HG03558 (cell line): ENCODE results near the gene KRT86.

ENCODE experiments used
- ATAC-seq: cut with Tn5 transposase; IDR thresholded peaks from one replicate; pipeline ENCODE4 v1.9.1; 2021; ENCODE audit warnings: moderate number of reproducible peaks; ENCODE audit not compliant: unreplicated experiment; ENCODE audit errors: extremely low read depth

KRT86 gene

DNA sequence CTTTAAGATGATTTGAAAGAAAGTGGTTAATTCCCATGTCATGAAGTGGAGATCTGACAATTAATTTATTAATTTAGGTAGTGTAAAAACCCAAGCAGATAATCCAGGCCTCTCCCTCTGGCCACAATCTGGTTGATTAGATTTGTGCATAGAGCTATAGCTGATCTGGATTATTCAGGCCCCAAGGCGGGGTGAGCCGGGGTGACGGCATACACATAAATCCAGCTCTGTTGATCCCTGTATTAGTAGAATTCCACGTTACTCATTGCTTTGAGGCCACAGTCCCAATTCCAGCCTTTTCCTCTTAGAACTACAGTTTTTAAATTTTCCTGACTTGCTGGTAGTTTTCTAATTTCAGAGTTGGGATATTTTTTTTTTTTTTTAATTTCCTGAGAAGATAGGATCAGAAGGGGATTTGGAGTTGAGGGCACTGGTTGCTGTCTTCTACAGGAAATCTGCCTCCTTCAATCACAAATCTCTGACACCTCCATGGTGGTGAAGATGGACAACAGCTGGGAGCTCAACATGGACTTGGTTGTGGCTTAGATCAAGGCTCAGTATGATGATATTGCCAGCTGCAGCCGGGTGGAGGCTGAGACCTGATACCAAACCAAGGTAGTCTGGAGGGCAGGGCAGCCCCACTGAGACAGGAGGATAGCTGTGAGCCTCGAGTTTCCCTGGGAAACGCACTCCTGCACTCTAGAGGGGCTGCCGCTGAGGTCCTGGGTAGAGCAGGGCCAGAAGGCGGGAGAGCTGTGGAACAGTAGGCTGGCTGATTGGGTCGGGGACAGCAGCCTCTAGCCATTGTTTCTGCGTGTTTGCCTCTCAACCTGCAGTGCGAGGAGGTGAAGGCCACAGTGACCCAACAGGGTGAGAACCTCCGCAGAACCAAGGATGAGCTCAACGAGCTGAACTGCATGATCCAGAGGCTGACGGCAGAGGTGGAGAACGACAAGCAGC is 73.4 kb downstream of the KRT86 start:
- no peak for ATAC-seq

DNA sequence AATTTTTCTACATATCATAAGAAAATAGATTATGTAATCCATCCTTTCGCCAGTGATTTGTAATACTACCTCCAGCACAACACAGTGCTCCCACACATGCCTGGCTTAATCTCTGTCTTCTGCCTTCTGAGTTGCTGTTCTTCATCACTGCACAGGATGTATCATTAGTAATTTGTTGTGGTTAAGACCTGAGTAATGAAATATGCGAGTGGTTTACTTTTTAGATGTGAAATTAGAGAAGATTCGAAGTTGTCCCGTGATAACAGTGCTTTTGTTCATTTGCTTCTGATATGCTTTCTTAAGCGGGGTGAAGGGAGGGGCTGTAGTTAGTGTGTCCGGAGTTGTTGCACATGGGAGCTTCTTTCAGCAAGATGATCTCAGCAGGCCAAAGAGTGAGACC is 74.8 kb downstream of the KRT86 start:
- no peak for ATAC-seq

DNA sequence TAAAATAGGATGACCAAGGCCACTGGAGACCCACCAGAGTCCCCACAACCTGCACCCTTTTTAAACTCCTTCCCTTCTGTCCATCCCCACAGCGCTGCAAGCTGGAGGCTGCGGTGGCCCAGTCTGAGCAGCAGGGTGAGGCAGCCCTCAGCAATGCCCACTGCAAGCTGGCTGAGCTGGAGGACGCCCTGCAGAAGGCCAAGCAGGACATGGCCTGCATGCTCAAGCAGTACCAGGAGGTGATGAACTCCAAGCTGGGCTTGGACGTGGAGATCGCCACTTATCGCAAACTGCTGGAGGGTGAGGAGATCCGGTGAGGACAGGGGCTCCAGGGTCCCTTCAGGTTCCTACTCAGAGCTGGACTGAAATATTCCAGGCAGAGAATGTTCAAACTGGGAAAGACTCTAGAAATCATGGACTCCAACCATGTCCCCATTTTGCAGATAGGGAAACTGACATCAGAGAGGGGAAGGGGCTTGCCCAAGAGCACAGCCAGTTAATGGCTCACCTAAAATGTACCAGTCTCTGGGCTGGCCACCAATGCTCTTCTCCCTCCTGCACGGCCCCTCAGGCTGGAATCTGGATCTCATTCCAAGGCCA is 75.7 kb downstream of the KRT86 start:
- ATAC-seq = no peak

DNA sequence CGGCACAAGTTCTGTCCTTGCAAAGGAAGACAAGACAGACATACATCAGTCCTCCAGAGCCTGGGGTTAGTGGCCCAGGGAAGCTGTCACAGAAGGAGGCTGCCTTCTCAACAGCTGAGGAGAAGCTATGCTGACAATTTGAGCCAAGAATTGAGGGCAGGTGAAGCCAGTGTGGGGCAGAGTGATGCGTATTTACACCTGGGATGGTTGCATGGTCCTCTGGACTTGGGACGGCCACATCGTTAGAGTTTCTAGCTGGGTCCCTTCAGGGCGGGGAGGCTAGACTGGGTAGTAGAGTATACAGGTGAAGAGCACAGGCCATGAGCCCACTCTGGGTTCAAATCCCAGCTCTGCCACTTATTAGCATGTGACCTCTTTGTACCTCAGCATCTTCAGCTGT is 76.3 kb downstream of the KRT86 start:
- ATAC-seq = no peak

DNA sequence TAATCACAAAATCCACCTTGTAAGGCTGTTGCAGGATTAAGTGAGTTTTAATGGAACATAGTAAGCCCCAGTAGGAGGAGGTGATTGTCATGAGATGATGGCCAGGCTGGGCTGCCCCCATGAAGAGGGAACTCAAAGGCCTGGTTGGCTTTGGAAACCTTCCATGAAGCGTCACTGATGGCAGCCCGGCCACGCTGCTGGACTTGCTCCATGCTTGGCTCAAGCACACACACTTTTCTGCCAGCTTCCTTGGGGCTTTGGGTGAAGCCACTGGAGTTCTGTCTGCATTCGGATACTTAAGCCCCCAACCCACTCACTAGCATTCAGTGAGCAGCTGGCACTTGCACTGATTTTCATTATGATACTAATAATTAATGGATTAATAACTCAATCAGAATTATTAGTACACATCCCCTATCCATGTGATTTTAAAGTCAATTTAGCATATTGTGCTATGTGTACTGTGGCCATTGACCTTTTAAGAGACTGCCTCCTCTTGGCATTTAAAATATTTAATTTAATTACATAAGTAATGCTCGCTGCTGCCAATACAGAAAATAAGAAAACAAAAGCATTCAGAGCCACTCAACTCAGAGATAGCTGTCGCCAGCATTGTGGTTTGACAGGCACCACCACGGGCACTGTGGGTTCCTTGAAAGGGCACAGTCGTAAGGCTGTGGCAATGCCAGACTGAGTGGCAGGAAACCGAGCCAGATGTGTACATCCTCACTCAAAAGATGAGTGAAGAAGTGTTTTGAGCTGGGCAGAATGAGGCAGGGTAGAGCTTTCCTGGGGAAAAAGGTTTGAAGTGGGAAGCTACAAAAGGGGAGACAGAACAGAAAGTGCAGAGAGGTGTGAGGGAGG is 77.0 kb downstream of the KRT86 start:
- no peak for ATAC-seq

DNA sequence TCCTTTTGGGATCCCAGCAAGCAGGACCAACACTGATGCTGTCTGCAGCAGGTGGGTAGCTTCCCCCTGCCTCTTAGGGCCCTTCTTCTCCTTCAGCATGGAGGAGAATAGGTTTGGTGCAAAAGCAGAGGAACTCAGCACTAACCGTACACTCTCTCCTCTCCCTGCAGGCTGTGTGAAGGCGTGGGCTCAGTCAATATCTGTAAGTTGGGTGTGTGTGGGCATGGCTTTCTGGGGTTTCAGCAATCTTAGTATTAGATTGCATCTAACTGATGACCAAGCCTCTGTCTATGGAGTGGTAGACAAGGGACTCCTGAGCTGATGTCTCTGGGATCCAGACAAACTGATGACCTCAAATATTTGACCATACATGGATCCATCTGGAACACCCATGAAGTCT is 78.5 kb downstream of the KRT86 start:
- no peak for ATAC-seq

DNA sequence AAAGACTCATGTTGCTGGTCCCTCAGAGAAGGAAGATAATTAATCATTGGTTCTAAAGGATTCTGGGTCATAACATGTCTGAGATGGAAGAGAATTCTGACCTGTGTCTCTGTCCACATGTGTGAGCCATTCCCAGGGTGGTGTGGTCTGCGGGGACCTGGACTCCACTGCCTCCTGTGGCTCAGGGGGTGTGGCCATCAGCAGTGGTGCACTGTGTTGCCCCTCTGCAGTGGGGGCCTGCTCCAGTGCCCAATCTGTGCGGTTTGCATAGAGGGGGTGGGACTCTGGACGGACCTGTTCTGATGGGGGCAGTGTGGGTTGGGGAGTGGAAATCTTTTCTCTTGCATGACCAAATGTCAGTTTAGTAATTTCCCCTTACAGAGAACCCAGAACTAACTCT is 79.3 kb downstream of the KRT86 start:
- ATAC-seq = no peak

DNA sequence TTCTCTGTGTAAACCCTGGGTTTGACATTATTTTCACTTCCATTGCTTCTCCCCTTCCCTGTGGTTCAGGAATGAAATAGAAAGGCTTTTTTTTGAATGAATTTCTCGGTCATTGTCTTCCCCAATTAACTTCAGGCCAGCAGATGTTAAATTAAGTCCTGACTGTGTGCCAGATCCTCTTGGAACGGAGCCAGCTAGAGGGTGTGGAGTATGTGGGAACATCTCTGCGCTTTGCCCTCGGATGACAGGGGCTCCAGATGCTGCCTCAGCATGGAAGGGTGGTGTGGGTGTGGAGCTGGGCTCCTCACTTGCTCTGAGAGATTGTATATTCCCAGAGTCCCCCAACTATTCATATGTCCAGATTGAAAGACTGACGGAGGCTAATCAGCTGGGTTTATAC is 79.8 kb downstream of the KRT86 start:
- ATAC-seq = no peak

DNA sequence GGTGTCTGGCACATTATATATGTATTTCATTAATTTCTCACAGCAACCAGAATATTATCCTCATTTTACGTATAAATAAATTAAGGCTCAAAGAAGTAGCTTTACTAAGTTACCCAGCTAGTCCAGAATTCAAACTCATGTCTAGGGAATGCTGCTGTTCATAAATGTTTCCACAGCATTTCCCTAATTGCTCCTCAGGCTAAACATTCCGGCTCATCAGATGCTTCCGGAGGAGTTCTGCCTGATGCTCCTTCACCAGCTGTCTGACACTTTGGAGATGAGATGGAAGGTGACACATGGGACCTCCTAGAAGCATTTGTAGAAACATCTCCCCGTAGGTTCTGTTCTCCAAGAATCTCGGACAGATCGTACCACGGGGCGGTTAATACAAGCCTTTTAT is 80.7 kb downstream of the KRT86 start:
- no peak for ATAC-seq

DNA sequence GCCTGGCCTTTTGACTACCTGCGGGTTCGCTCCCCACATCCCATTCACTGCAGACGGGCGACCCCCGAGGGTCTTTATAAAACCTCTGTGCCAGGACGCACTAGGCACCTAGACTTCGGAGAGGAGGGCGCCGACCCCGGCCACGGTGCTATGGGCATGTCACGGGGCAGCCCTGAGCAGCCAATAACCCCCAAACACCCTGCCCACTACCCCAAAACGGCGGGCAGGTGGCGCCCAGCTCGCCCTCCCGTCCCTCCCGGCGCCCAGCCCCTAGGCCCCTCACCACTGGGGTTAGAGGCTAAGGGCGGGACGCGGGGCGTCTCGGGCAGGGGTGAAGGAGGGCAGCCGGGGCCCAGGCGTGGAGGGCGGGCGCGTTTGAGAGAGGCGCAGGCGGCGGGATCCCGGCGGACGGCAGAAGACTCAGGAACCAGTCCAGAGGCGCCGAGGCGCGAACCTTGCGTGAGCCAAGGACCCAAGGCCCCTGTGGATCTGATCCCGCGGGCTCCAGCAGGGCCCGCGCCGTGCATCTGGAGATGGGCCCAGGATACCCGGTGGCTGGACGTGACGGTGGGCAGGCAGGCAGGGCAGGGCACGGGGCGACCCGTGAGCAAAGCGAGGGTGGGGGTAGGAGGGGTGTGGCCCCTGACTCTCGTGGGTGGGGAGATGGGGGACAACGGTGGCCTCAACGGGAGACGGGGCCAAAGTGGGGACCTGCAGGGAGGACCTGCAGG is 81.8 kb downstream of the KRT86 start:
- ATAC-seq = no peak

DNA sequence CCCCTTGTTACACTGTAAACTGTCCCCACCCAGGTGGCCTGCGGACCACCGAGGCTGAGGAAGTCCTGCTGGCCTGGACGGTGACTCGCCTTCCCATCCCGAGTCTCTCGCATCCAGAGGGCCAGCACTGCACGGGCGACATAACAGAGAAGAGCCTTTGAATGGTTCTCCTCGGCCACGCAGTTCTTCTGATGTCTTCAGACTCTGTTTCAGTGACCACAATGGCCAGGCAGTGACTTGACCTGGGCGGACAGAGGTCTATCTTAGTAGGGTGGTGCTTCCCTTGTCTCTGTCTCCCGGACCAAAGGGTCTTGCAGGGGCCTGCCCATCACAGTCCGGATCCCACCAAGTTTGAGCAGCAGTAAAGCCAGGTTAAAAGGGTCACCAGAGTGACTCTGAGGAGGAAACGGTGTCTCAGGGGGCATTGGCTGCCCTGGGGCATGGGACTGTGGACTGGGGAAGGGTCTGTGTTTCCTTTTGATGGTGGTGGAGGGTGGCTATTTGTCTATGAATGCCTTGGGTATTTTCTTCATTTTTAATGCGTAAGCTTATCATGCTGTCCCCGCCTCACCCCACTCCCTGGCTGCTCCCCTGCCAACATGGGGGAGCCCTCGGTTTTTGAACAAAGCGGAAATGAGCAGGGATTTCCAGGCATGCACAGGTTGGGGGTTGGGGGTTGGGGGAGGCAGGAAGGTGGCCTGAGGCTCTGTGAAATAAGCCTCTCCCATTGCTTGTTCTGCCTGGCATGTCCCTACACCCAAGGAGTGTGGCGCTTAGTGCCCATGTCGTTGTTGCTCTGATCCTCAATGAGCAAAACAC is 82.5 kb downstream of the KRT86 start:
- no peak for ATAC-seq
